Measurements from ENCODE around the gene ZCCHC14.

The ZCCHC14 gene

DNA sequence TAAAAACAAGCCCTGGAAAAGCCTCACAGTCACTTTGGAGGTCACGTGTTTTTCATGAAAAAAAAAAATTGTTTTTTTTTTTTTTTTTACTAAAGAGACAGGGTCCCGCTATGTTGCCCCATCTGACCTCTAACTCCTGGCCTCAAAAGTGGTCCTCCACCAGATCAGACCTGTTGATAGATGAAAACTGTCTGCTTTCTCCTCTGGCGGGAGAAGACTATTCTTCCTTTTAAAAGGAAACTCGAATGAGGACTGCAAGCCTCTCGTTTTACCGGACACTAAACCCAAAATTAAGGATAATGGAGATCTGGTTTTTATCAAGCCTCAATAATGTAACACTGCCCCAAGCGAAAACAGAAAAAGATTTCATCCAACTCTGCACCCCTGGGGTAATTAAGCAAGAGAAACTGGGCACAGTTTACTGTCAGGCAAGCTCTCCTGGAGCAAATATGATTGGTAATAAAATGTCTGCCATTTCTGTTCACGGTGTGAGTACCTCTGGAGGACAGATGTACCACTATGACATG, 25.8 kb downstream of the ZCCHC14 start:
- TF ChIP-seq, protein P1, sequence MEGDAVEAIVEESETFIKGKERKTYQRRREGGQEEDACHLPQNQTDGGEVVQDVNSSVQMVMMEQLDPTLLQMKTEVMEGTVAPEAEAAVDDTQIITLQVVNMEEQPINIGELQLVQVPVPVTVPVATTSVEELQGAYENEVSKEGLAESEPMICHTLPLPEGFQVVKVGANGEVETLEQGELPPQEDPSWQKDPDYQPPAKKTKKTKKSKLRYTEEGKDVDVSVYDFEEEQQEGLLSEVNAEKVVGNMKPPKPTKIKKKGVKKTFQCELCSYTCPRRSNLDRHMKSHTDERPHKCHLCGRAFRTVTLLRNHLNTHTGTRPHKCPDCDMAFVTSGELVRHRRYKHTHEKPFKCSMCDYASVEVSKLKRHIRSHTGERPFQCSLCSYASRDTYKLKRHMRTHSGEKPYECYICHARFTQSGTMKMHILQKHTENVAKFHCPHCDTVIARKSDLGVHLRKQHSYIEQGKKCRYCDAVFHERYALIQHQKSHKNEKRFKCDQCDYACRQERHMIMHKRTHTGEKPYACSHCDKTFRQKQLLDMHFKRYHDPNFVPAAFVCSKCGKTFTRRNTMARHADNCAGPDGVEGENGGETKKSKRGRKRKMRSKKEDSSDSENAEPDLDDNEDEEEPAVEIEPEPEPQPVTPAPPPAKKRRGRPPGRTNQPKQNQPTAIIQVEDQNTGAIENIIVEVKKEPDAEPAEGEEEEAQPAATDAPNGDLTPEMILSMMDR (conservative IDR thresholded peaks at IDR 0.05; ENCODE audit: low read depth, low read length) = no peak
- H4K20me1 ChIP-seq (ENCODE audit: insufficient read depth) = no peaks in the 10 kb centered on the region
- no peak overlapping the region for H3K4me2 ChIP-seq
- H3K36me3 ChIP-seq (ENCODE audit: insufficient read depth) = no peaks in the 10 kb centered on the region
- H3K4me3 ChIP-seq (IDR thresholded peaks at IDR 0.05; ENCODE audit: insufficient read depth, low read depth, low read length) = no peak overlapping the region
- no peak overlapping the region for H2AFZ ChIP-seq (ENCODE audit: low read depth)
- H3K79me2 ChIP-seq (ENCODE audit: insufficient read depth, low read depth) = no peaks in the 10 kb centered on the region
- H3K9ac ChIP-seq = no peak overlapping the region
- H3K27me3 ChIP-seq (ENCODE audit: insufficient read depth, low read depth) = no peaks in the 10 kb centered on the region
- peaks cover 14% of the 10 kb centered on the region for H3K4me1 ChIP-seq (ENCODE audit: low read depth, poor library complexity, severe bottlenecking)
- H3K27ac ChIP-seq = no peak overlapping the region

DNA sequence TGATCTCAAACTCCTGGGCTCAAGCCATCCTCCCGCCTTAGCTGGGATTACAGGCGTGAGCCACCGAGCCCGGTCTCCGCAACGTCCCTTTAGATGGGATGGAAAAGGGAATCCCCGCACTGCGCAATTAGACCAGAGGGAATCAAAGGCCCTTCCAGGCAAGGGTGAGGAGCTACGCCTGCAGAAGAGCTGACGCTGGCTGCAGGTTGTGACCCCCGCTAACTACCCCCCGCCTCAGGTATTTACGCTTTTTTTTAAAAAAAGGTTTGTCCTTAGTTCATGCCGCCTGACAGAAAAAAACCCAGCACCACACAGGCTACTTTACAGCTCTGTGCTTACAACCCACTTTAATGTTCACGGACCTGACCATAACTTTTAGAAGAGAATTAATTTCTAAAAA, 26.9 kb downstream of the ZCCHC14 start:
- Histone ChIP-seq H3K4me3 (IDR thresholded peaks at IDR 0.05; ENCODE audit: insufficient read depth, low read depth, low read length) (no peak overlapping the region), H3K27ac (no peak overlapping the region), H3K4me2 (no peak overlapping the region), H3K4me1 (ENCODE audit: low read depth, poor library complexity, severe bottlenecking) (peaks cover 14% of the 10 kb centered on the region), H3K36me3 (ENCODE audit: insufficient read depth) (no peaks in the 10 kb centered on the region), H2AFZ (ENCODE audit: low read depth) (no peak overlapping the region), H3K79me2 (ENCODE audit: insufficient read depth, low read depth) (no peaks in the 10 kb centered on the region; the same call in 1 of the 2 replicates), H3K9ac (no peak overlapping the region), H4K20me1 (ENCODE audit: insufficient read depth) (no peaks in the 10 kb centered on the region), H3K27me3 (ENCODE audit: insufficient read depth, low read depth) (no peaks in the 10 kb centered on the region)
- TF ChIP-seq, protein P1 (conservative IDR thresholded peaks at IDR 0.05; ENCODE audit: low read depth, low read length) = no peak

DNA sequence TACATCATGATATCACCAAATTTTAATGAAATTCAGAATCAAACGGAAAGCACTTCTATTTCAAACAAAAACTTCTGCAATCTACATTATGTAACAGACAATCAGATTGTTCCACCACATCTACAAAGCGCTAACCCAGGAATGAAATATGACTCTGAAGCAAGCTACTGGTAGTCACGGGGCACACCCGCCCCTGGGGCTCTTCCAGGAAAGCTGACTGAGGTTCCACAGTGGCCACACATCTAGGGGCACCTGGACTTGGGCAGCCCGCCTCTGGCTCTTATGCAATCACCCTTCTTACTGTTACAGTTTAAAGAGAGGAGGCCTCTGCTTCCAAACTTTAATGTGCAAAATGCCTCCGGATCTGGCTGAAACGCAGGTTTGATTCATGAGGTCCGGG, 27.5 kb downstream of the ZCCHC14 start:
- Histone ChIP-seq H3K36me3 (ENCODE audit: insufficient read depth) (no peaks in the 10 kb centered on the region), H3K4me2 (no peak overlapping the region; the same call in 1 of the 2 replicates), H3K9ac (no peak overlapping the region), H2AFZ (ENCODE audit: low read depth) (no peak overlapping the region), H3K27ac (no peak overlapping the region), H3K79me2 (ENCODE audit: insufficient read depth, low read depth) (no peaks in the 10 kb centered on the region; the same call in 1 of the 2 replicates), H3K4me3 (IDR thresholded peaks at IDR 0.05; ENCODE audit: insufficient read depth, low read depth, low read length) (no peak overlapping the region), H3K4me1 (ENCODE audit: low read depth, poor library complexity, severe bottlenecking) (peaks cover 14% of the 10 kb centered on the region), H3K27me3 (ENCODE audit: insufficient read depth, low read depth) (no peaks in the 10 kb centered on the region), H4K20me1 (ENCODE audit: insufficient read depth) (no peaks in the 10 kb centered on the region)
- TF ChIP-seq, protein P1 (conservative IDR thresholded peaks at IDR 0.05; ENCODE audit: low read depth, low read length) = no peak

DNA sequence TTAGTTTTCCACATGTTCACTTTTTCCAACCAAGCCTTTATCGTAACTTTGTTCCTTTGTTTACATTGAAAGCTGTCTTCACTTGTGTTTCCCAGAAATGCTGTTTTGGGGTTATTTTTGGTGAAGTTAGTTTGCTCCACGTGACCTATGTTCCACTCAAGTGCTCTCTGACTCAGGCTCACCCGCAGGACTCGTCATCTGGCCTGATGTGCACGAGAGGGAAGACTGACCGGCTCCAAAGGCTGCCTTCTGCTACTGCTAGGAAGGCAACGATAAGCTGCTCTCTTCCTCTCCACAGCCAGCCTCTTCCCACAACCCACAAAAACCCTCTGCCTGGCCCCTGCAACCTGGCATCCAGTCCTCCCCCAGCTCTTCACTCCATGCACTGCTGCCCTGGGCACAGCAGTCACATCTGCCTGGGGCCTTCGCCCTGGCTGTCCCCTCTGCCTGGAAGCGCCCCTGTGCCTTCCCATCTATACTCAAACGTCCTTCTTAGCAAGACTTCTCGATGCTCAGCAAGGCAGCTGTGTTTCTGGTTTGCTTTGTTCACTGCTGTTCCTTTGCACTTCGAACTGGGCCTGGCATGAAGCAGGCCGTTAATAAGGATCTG, 28.0 kb downstream of the ZCCHC14 start:
- Histone ChIP-seq H3K4me3 (IDR thresholded peaks at IDR 0.05; ENCODE audit: insufficient read depth, low read depth, low read length) (no peak overlapping the region), H3K4me1 (ENCODE audit: low read depth, poor library complexity, severe bottlenecking) (peaks cover 14% of the 10 kb centered on the region), H3K27me3 (ENCODE audit: insufficient read depth, low read depth) (no peaks in the 10 kb centered on the region), H3K4me2 (no peak overlapping the region; the same call in 1 of the 2 replicates), H3K79me2 (ENCODE audit: insufficient read depth, low read depth) (no peaks in the 10 kb centered on the region; the same call in 1 of the 2 replicates), H4K20me1 (ENCODE audit: insufficient read depth) (no peaks in the 10 kb centered on the region), H3K27ac (no peak overlapping the region), H2AFZ (ENCODE audit: low read depth) (no peak overlapping the region), H3K9ac (no peak overlapping the region), H3K36me3 (ENCODE audit: insufficient read depth) (no peaks in the 10 kb centered on the region)
- TF ChIP-seq, protein P1 (conservative IDR thresholded peaks at IDR 0.05; ENCODE audit: low read depth, low read length) = no peak
